Gastrocnemius medialis (tissue), 4 donors: ENCODE data around the gene MACROD2.

Source experiments
- POLR2A ChIP-seq, 2 donors: fragments of 450-650 bp; IDR thresholded peaks; one replicate each; pipeline ENCODE4 v1.6.1; 2017; ENCODE audit warnings: antibody characterized with exemption in 2 of 2, mild to moderate bottlenecking in 2 of 2, moderate library complexity in 2 of 2
- TF ChIP-seq, protein P1 (sequence below), 5 experiments: fragments of 450-650 bp in 3 of 5; fragments of 200-600 bp in 2 of 5; sonication (generic) in 2 of 5; IDR thresholded peaks in 4 of 5; conservative IDR thresholded peaks in 1 of 5; 1 replicate in 4 of 5; 2 replicates in 1 of 5; pipeline ENCODE4 v1.5.1; 2016 to 2019; ENCODE audit warnings: antibody characterized with exemption in 5 of 5, mild to moderate bottlenecking in 3 of 5, moderate library complexity in 3 of 5

DNA sequence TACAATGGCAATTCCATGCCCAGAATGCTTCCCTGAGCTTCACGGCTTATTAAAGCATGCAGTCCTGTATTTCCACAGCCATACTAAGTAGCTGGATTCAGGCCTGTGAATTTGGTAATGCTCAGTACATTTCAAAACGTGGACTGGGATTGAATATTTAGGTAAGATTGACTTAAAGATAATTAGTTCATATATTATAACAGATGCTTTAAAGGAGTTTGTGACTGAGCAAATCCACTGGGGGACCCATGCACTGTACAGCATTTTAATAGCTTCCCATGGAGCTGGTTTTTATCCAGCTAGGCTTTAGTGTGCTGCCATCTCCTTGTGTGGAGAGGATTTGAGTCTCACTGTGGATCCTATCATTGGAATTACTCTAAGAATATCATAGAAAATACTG lies 763.0 kb downstream of the MACROD2 start:
- TF ChIP-seq, protein P1, sequence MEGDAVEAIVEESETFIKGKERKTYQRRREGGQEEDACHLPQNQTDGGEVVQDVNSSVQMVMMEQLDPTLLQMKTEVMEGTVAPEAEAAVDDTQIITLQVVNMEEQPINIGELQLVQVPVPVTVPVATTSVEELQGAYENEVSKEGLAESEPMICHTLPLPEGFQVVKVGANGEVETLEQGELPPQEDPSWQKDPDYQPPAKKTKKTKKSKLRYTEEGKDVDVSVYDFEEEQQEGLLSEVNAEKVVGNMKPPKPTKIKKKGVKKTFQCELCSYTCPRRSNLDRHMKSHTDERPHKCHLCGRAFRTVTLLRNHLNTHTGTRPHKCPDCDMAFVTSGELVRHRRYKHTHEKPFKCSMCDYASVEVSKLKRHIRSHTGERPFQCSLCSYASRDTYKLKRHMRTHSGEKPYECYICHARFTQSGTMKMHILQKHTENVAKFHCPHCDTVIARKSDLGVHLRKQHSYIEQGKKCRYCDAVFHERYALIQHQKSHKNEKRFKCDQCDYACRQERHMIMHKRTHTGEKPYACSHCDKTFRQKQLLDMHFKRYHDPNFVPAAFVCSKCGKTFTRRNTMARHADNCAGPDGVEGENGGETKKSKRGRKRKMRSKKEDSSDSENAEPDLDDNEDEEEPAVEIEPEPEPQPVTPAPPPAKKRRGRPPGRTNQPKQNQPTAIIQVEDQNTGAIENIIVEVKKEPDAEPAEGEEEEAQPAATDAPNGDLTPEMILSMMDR (IDR thresholded peaks at IDR 0.05 in 4 of 5, conservative IDR thresholded peaks at IDR 0.05 in 1 of 5), result no peak
- no peak for TF ChIP-seq POLR2A (IDR thresholded peaks at IDR 0.05)
